ENCODE data around the gene NNAT. TPM values are rescaled to one million over a fixed set of nuclear protein-coding genes. Genes with fewer than 3 reads are reported as not detected.

NNAT gene
- total RNA-seq, 1 donor from 2014 or later: 8.3 TPM

DNA sequence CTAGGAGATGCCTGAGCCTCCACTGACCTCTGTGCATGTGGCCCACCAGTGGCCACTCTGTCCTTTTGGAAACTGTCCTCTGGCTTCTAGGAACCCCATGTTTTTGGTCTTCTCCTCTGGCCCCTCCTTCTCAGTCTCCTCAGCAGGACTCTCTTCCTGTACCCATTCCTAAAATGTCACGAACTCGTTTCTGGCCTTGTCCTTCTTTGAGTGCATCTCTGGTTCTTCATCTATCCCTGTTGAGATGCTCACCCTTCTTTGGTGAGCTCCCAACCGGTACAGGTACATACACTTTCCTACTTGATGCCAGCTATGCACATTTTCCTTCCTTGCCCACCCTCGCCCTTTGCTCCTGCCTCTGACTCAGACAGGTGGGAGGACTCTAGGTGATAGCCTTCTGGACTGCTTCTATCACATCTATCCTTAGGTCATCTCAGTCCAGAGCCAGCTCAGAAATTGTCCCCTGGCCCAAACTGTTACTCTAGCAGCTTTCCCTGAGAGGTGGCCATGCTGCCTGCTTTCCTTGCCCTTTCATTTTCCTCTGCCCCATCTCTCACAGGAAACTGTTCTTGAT lies 14.8 kb upstream of the NNAT start:
- H3K4me3 ChIP-seq: no peak overlapping the region
- intact Hi-C loops (cut with DNase I): no loop called here
- TF ChIP-seq POLR2AphosphoS5 (IDR thresholded peaks at IDR 0.05; ENCODE audit: insufficient read depth in 1 of 2, low read depth in 1 of 2): no peak
- TF ChIP-seq POLR2A (IDR thresholded peaks at IDR 0.05): no peak
- TF ChIP-seq, protein P1, sequence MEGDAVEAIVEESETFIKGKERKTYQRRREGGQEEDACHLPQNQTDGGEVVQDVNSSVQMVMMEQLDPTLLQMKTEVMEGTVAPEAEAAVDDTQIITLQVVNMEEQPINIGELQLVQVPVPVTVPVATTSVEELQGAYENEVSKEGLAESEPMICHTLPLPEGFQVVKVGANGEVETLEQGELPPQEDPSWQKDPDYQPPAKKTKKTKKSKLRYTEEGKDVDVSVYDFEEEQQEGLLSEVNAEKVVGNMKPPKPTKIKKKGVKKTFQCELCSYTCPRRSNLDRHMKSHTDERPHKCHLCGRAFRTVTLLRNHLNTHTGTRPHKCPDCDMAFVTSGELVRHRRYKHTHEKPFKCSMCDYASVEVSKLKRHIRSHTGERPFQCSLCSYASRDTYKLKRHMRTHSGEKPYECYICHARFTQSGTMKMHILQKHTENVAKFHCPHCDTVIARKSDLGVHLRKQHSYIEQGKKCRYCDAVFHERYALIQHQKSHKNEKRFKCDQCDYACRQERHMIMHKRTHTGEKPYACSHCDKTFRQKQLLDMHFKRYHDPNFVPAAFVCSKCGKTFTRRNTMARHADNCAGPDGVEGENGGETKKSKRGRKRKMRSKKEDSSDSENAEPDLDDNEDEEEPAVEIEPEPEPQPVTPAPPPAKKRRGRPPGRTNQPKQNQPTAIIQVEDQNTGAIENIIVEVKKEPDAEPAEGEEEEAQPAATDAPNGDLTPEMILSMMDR (IDR thresholded peaks at IDR 0.05): no peak
- H3K4me1 ChIP-seq: peaks cover under 1% of the 10 kb centered on the region
- no peaks in the 10 kb centered on the region for H3K27me3 ChIP-seq
- no peak overlapping the region for H3K27ac ChIP-seq
- H3K36me3 ChIP-seq: peaks cover 0 to 11% of the 10 kb centered on the region in 2 donors
- no peaks in the 10 kb centered on the region for H3K9me3 ChIP-seq
- no peak for DNase-seq (ENCODE audit: extremely low spot score in 2 of 2)

DNA sequence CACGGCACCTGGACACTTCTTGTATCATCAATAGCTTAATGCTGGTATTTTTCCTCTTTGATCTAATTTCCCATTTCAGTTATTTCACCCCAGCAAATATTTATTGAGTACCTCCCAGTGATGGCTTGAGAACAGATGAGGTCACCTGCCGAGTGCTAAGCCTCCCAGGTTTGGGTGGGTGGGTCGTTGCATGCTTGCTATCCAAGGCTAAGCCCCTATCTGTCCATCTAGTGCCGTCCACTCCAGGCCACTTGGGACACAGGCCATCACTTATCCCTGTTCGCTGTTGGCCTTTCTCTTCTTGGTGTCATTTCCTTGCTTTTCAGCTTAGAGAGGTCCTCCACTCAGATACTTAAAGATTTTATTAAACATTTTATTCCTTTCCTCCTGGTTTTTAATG lies 10.8 kb upstream of the NNAT start:
- H3K27ac ChIP-seq: no peak overlapping the region
- H3K36me3 ChIP-seq: peaks cover 0 to 26% of the 10 kb centered on the region in 2 donors
- H3K27me3 ChIP-seq: no peaks in the 10 kb centered on the region
- intact Hi-C loops (cut with DNase I): no loop called here
- no peak overlapping the region for H3K4me3 ChIP-seq
- TF ChIP-seq, protein P1 (IDR thresholded peaks at IDR 0.05): no peak
- TF ChIP-seq POLR2A (IDR thresholded peaks at IDR 0.05): no peak
- peaks cover 12% of the 10 kb centered on the region for H3K4me1 ChIP-seq
- no peak for DNase-seq (ENCODE audit: extremely low spot score in 2 of 2)
- H3K9me3 ChIP-seq: no peaks in the 10 kb centered on the region

DNA sequence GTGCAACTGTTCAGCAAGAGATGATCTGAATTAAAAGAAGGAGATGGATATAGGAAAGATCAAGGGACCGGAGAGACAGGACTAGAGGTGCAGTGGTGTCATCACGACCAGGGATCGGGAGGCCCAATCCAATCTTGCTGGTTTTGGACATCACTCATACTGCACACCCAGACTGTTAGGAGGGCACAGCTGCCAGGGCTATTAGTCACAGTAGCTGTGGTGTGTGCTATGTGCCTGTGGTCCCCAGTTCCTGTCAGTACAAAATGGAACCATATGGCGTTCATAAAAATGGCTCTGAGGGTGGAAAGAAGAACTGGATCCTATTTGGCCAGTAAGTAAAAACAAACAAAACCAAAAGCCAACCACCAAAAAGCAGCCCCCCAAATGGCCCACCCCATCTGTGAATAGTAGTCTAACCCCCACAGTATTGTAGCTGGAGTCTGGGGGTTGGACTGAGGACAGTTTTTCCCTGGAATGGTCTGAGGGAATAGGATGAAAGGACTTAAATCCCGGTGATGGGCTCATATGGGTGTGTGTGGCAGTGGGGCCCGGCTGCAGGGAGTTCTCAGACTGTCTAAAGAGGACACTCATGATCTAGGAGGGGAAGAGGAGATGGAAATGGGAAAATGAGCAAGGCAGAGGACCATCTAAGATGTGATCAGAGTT lies 9.3 kb upstream of the NNAT start:
- H3K27me3 ChIP-seq: no peaks in the 10 kb centered on the region

DNA sequence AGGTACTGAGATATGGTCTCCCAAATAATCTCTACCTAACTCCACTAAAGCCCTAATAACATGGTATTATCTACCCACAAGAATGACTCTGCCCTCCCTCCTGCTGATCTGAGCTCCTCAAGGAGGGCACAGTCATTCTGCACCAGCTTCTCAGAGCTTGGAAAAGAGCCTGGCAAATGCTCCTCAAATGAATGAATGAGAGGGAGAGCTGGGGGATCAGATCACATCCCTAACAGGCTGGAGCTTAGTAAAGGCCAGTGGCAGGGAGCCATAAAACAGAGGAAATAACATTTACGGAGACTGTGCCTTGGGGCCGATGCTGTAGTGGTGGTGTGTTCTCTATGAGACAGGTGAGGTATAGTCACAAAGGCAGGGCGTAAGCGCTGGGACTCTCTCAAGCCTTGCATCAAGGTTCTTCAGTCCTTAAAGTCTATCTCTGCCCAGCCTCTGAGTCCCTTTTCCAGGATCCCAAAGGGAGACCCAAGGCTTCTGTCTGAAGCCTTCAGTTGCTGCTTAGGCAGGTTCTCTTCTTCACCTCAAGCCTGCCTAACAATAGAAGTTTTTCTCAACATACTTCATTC lies 7.2 kb upstream of the NNAT start:
- Histone ChIP-seq H3K9me3 (no peaks in the 10 kb centered on the region), H3K4me1 (peaks cover 39% of the 10 kb centered on the region), H3K36me3 (peaks cover 0 to 29% of the 10 kb centered on the region in 2 donors), H3K27ac (no peak overlapping the region), H3K27me3 (no peaks in the 10 kb centered on the region), H3K4me3 (no peak overlapping the region)
- no peak for DNase-seq (ENCODE audit: extremely low spot score in 2 of 2)
- no peak for TF ChIP-seq POLR2A (IDR thresholded peaks at IDR 0.05)
- TF ChIP-seq POLR2AphosphoS5 (IDR thresholded peaks at IDR 0.05; ENCODE audit: insufficient read depth in 1 of 2, low read depth in 1 of 2): no peak
- intact Hi-C loops (cut with DNase I): no loop called here

More for the DNA sequence above, 9.3 kb upstream of the NNAT start:
- Histone ChIP-seq H3K27ac (no peak overlapping the region), H3K9me3 (no peaks in the 10 kb centered on the region), H3K4me3 (no peak overlapping the region), H3K4me1 (peaks cover 25% of the 10 kb centered on the region), H3K36me3 (peaks cover 0 to 26% of the 10 kb centered on the region in 2 donors)
- TF ChIP-seq POLR2AphosphoS5 (IDR thresholded peaks at IDR 0.05; ENCODE audit: insufficient read depth in 1 of 2, low read depth in 1 of 2): no peak
- TF ChIP-seq POLR2A (IDR thresholded peaks at IDR 0.05): no peak
- TF ChIP-seq, protein P1 (IDR thresholded peaks at IDR 0.05): no peak
- no peak for DNase-seq (ENCODE audit: extremely low spot score in 2 of 2)
- intact Hi-C loops (cut with DNase I): no loop called here

DNA sequence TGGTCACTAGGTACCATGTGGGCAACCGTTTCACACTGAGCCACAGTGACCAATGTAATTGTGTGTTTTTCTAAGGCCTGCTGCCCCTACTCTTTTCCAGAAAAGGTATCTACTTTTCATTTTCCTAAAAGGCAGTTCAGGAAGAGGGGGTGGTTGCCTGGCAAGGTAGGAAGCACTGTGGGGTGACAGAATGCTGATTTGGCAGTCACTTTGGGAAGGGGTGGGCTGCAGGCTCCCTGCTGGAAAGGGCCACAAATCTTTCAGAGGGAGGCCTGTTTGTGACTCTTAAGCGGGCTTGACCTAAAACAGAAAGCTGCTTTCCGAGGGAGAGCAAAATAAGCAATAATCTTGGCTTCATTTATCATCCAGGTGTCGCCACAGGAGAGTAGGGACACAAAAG lies 5.2 kb upstream of the NNAT start:
- Histone ChIP-seq H3K9me3 (no peaks in the 10 kb centered on the region), H3K27me3 (no peaks in the 10 kb centered on the region), H3K27ac (no peak overlapping the region), H3K4me3 (no peak overlapping the region), H3K4me1 (peaks cover 56% of the 10 kb centered on the region), H3K36me3 (peaks cover 0 to 24% of the 10 kb centered on the region in 2 donors)
- TF ChIP-seq, protein P1 (IDR thresholded peaks at IDR 0.05): no peak
- TF ChIP-seq POLR2A (IDR thresholded peaks at IDR 0.05) (no peak), POLR2AphosphoS5 (IDR thresholded peaks at IDR 0.05; ENCODE audit: insufficient read depth in 1 of 2, low read depth in 1 of 2) (no peak)
- no peak for DNase-seq (ENCODE audit: extremely low spot score in 2 of 2)
- intact Hi-C loops (cut with DNase I): no loop called here
